Ishikawa (cell line): Measurements from ENCODE around the gene TKTL1.

Source experiments
- EP300 ChIP-seq: IDR thresholded peaks from 2 replicates; pipeline ENCODE4 v1.6.1; 2012; ENCODE audit warnings: borderline replicate concordance
- TCF12 ChIP-seq: IDR thresholded peaks from 2 replicates; pipeline ENCODE4 v1.6.1; 2012; ENCODE audit warnings: low read depth
- USF1 ChIP-seq: IDR thresholded peaks from 2 replicates; pipeline ENCODE4 v1.6.1; 2012
- YY1 ChIP-seq: IDR thresholded peaks from 2 replicates; pipeline ENCODE4 v1.6.1; 2012; ENCODE audit warnings: low read depth
- TF ChIP-seq, protein P1 (sequence below): IDR thresholded peaks from 2 replicates; pipeline ENCODE4 v1.6.1; 2012; ENCODE audit warnings: low read depth, mild to moderate bottlenecking

DNA sequence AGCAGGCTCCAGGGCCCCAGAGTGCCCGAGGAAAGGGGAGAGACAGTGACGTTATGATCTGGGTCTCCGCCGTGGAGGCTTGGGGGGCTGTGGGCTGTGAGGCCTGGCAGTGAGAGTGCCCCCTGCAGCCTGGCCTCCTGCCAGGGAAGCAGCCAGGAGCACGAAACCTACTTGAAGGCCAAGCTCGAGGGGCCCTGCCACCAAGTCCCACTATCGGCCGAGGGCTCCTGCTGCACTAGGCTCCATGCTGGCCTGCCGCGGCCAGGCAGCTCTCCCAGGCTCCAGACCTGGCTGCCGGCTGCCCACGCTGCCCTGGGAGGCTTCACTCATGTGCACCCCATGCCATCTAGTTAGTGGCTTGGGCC is 60.2 kb downstream of the TKTL1 start:
- TF ChIP-seq USF1 = no peak
- TF ChIP-seq TCF12 = no peak
- no peak for TF ChIP-seq EP300
- no peak for TF ChIP-seq YY1
- TF ChIP-seq, protein P1, sequence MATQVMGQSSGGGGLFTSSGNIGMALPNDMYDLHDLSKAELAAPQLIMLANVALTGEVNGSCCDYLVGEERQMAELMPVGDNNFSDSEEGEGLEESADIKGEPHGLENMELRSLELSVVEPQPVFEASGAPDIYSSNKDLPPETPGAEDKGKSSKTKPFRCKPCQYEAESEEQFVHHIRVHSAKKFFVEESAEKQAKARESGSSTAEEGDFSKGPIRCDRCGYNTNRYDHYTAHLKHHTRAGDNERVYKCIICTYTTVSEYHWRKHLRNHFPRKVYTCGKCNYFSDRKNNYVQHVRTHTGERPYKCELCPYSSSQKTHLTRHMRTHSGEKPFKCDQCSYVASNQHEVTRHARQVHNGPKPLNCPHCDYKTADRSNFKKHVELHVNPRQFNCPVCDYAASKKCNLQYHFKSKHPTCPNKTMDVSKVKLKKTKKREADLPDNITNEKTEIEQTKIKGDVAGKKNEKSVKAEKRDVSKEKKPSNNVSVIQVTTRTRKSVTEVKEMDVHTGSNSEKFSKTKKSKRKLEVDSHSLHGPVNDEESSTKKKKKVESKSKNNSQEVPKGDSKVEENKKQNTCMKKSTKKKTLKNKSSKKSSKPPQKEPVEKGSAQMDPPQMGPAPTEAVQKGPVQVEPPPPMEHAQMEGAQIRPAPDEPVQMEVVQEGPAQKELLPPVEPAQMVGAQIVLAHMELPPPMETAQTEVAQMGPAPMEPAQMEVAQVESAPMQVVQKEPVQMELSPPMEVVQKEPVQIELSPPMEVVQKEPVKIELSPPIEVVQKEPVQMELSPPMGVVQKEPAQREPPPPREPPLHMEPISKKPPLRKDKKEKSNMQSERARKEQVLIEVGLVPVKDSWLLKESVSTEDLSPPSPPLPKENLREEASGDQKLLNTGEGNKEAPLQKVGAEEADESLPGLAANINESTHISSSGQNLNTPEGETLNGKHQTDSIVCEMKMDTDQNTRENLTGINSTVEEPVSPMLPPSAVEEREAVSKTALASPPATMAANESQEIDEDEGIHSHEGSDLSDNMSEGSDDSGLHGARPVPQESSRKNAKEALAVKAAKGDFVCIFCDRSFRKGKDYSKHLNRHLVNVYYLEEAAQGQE = no peak
